NCI-H748 (cell line): ENCODE data around the gene CCDC186.

Experiments used
- DNase-seq: peaks from one replicate; lab custom pipeline; 2025; ENCODE audit not compliant: unreplicated experiment; lab: John Stamatoyannopoulos, UW

The CCDC186 gene

GRCh38 chr10:114071178-114071577, 102.8 kb downstream of the CCDC186 start:
- no peak for DNase-seq
